HFFc6 (cell line): ENCODE results near the gene FRMD4A. TPM values are rescaled to one million over a fixed set of nuclear protein-coding genes. Genes with fewer than 3 reads are reported as not detected.
A peak's percentile ranks its signal among the peaks of the same experiment; 100 is the strongest.

Source experiments
- DNase-seq: peaks from one replicate; pipeline ENCODE4 v3.0.0-alpha.2; 2018
- H3K27ac Mint-ChIP-seq: 2 replicates; pipeline ENCODE4 v1.8.0; 2020; ENCODE audit warnings: mild to moderate bottlenecking, mixed read lengths
- H3K27me3 Mint-ChIP-seq: 2 replicates; pipeline ENCODE4 v1.8.0; 2021; ENCODE audit warnings: mild to moderate bottlenecking, moderate library complexity, mixed read lengths; ENCODE audit not compliant: insufficient read depth
- H3K36me3 Mint-ChIP-seq: 2 replicates; pipeline ENCODE4 v1.8.0; 2021; ENCODE audit warnings: low read depth, mixed read lengths
- H3K4me1 Mint-ChIP-seq: 2 replicates; pipeline ENCODE4 v1.8.0; 2020; ENCODE audit warnings: low read depth, mixed read lengths
- H3K4me3 Mint-ChIP-seq: 2 replicates; pipeline ENCODE4 v1.8.0; 2020; ENCODE audit warnings: mild to moderate bottlenecking, moderate library complexity, mixed read lengths
- H3K9me3 Mint-ChIP-seq: 2 replicates; pipeline ENCODE4 v1.8.0; 2020; ENCODE audit warnings: mild to moderate bottlenecking, mixed read lengths
- CTCF ChIP-seq: fragments of 200-600 bp; sonication (generic); IDR thresholded peaks from 2 replicates; pipeline ENCODE4 v1.5.0; 2021; ENCODE audit warnings: antibody characterized with exemption, mild to moderate bottlenecking
- total RNA-seq, 6 experiments: library from RNA; stranded (reverse); fragmentation: NEBNext Ultra II Directional; extraction: Animal tissue kit (Norgen Biotek cat#: 25700); gene quantifications; 2 replicates in 1 of 6; 3 replicates in 5 of 6; pipeline ENCODE4 v1.2.3, GENCODE V29; 2021

FRMD4A gene
- total RNA-seq, 6 experiments from 2014 or later, result 76.7 to 117 (median 92.3) TPM

GRCh38 chr10:13665516-13666262 is 665.0 kb downstream of the FRMD4A start:
- H3K4me1 Mint-ChIP-seq, result peaks cover 33% of the 10 kb centered on the region
- DNase-seq, result no peak
- TF ChIP-seq CTCF, result no peak
- H3K36me3 Mint-ChIP-seq, result peaks cover 65% of the 10 kb centered on the region
- peak overlapping the region; percentile 40; the same call in 1 of the 2 replicates for H3K27ac Mint-ChIP-seq
- peaks cover 3% of the 10 kb centered on the region for H3K27me3 Mint-ChIP-seq
- no peak overlapping the region for H3K4me3 Mint-ChIP-seq
- no peaks in the 10 kb centered on the region for H3K9me3 Mint-ChIP-seq

GRCh38 chr10:13661256-13661655 is 669.5 kb downstream of the FRMD4A start:
- no peak for TF ChIP-seq CTCF
- Mint-ChIP-seq H3K27ac (peak overlapping the region; percentile 80), H3K27me3 (no peaks in the 10 kb centered on the region; the same call in 1 of the 2 replicates), H3K36me3 (peaks cover 38% of the 10 kb centered on the region), H3K9me3 (no peaks in the 10 kb centered on the region), H3K4me1 (peaks cover 41% of the 10 kb centered on the region), H3K4me3 (peak overlapping the region; percentile 18; the same call in 1 of the 2 replicates)
- DNase-seq, result no peak

GRCh38 chr10:13660551-13660920 is 670.2 kb downstream of the FRMD4A start:
- Mint-ChIP-seq H3K27me3 (peaks cover 2% of the 10 kb centered on the region; the same call in 1 of the 2 replicates), H3K36me3 (peaks cover 39% of the 10 kb centered on the region), H3K4me3 (peak overlapping the region; percentile 9; the same call in 1 of the 2 replicates), H3K27ac (peak overlapping the region; percentile 80), H3K4me1 (peaks cover 41% of the 10 kb centered on the region), H3K9me3 (no peaks in the 10 kb centered on the region)
- peak; percentile 43 for DNase-seq
- TF ChIP-seq CTCF, result no peak

- Mint-ChIP-seq H3K27me3 (peaks cover 2% of the 10 kb centered on the region; the same call in 1 of the 2 replicates), H3K27ac (peak overlapping the region; percentile 80), H3K4me1 (peaks cover 36% of the 10 kb centered on the region), H3K9me3 (no peaks in the 10 kb centered on the region), H3K4me3 (0 out of 2 replicates have a peak overlapping the region, but pooled peaks have one; percentile 8), H3K36me3 (peaks cover 36% of the 10 kb centered on the region)
- DNase-seq, result peak; percentile 63
- peak; percentile 98 for TF ChIP-seq CTCF
These were observed 670.7 kb downstream of the FRMD4A start for GRCh38 chr10:13659887-13660550.

GRCh38 chr10:13658871-13659685 is 671.6 kb downstream of the FRMD4A start:
- Mint-ChIP-seq H3K27ac (peak overlapping the region; percentile 80), H3K27me3 (peaks cover 2% of the 10 kb centered on the region; the same call in 1 of the 2 replicates), H3K9me3 (no peaks in the 10 kb centered on the region), H3K4me1 (peaks cover 35% of the 10 kb centered on the region), H3K36me3 (peaks cover 37% of the 10 kb centered on the region), H3K4me3 (no peak overlapping the region)
- no peak for DNase-seq
- TF ChIP-seq CTCF, result no peak
